AG10803 (cell line): ENCODE results near the gene EBF3.

Experiments used
- DNase-seq: peaks from one replicate; pipeline ENCODE4 v3.0.0; 2010; ENCODE audit warnings: low read depth
- H3K4me3 ChIP-seq: 2 replicates; pipeline ENCODE4 v1.5.1; 2011; ENCODE audit warnings: mild to moderate bottlenecking, low read length, control low read depth
- TF ChIP-seq, protein P1 (sequence below): conservative IDR thresholded peaks from 2 replicates; pipeline ENCODE4 v1.5.1; 2011; ENCODE audit warnings: mild to moderate bottlenecking, low read length, control low read depth, inconsistent platforms

EBF3 gene

DNA sequence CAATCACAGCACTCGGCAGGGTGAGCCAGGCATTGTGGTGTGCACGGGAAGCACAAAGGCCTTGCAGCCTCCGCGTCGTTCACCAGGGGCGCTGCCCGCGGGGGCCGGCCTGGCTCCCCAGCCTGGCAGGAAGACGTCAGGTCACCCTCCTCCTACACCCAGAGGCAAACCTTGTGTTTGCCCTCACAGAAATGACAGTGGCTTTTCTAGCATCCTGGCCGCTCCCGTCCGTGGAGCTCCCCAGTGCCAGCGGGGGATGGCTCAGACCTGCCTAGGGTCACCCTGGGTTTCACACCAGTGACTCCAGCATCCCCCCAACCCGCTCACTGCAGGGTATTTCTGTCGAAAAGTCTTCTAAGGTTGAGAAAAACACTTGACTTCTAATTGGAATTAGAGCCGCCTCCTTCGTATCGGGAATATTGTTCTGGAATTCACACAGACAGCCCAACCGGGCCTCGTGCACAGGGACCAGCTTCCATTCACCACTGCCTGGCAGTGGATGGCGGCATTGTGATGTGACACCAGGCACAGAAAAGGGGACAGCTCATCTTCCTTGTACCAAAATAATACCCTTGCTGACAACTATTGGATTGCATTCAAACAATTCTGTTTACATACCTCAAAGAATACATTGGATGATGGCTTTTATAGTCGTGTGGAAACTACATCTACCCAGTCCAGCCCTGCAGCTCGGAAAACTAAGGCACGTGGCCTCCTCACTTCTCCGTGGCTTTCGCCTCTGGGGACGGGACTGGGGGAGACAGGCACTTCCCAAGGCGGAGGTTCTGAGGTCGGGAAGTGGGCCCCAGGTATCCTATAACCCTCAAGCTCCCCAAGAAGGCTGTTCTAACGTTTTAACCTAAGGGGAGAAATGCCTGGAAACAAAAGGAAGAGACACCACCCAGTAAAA, 109.0 kb downstream of the EBF3 start:
- TF ChIP-seq, protein P1, sequence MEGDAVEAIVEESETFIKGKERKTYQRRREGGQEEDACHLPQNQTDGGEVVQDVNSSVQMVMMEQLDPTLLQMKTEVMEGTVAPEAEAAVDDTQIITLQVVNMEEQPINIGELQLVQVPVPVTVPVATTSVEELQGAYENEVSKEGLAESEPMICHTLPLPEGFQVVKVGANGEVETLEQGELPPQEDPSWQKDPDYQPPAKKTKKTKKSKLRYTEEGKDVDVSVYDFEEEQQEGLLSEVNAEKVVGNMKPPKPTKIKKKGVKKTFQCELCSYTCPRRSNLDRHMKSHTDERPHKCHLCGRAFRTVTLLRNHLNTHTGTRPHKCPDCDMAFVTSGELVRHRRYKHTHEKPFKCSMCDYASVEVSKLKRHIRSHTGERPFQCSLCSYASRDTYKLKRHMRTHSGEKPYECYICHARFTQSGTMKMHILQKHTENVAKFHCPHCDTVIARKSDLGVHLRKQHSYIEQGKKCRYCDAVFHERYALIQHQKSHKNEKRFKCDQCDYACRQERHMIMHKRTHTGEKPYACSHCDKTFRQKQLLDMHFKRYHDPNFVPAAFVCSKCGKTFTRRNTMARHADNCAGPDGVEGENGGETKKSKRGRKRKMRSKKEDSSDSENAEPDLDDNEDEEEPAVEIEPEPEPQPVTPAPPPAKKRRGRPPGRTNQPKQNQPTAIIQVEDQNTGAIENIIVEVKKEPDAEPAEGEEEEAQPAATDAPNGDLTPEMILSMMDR = no peak
- no peak for DNase-seq
- no peak overlapping the region for H3K4me3 ChIP-seq

DNA sequence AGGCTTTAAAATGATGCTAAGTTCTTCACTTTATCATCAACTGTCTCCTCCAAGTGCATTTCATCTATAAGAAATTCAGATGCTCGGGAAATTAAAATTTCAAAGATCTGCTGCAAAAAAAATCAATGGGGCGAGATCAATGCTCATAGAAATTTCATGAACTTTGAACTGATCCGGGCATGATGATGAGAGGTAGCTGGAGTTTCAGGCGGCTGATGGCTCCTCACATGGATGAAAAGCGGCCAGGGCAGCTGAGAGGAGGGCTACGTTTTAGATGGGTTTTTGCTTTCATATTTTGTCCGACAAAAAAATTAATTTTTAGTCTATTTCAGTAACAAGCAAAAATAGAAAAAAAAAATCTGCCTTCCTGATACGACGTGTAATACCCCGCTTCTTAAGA, 109.9 kb downstream of the EBF3 start:
- TF ChIP-seq, protein P1 = no peak
- no peak for DNase-seq
- no peak overlapping the region for H3K4me3 ChIP-seq

DNA sequence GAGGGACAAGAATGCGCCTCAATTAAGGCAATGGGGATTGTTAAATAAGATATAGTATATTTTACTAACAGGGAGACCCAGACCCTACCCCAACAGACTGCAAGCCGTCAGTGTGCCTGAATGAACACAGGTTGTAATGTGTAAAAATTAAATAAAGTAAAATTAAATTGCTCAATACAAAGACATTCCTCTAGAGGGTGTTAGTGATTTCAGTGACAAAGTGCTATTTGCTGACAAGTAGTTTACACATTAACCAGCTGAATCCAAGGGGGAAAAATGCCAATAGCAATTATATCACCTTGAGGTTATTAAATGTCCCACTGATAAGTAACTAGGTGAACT, 110.5 kb downstream of the EBF3 start:
- TF ChIP-seq, protein P1 = peak; percentile 56

DNA sequence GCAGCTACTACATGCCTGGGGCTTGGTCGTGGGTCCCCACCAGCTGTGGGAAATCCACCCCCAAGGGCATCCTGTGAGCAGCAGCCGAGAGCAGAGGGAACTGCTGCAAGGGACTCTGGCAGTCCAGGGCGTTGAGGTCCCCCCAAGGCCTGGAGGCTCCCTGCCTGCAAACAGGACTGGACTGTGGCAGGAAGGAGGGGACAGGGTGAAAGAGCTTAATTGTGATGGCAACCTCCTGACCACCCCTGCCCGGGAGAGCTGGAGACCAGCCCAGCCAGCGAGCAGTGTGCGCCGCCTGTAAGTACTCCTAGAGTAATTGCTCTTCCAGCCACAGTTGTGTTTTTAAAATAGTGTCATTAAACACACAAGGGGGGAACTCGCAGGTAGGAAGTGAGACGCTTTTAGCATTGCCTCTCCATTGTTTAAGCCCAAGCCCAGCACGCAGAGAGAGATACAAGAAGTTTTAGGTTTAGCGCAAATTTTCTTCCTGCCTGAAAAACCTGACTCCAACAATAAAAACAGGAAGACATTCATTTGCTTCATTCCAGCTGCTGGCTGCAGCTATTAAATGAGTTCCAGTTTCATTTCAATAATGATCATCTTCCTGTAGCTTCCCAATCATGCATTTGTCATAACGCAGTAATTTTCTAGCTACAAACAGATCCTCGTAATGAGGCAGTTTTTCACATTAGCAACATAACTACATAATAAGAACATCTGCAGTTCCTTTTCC, 111.1 kb downstream of the EBF3 start:
- TF ChIP-seq, protein P1 = no peak
- DNase-seq = peak; percentile 2
- no peak overlapping the region for H3K4me3 ChIP-seq

More for the DNA sequence above, 110.5 kb downstream of the EBF3 start:
- peak; percentile 23 for DNase-seq
- H3K4me3 ChIP-seq = no peak overlapping the region

DNA sequence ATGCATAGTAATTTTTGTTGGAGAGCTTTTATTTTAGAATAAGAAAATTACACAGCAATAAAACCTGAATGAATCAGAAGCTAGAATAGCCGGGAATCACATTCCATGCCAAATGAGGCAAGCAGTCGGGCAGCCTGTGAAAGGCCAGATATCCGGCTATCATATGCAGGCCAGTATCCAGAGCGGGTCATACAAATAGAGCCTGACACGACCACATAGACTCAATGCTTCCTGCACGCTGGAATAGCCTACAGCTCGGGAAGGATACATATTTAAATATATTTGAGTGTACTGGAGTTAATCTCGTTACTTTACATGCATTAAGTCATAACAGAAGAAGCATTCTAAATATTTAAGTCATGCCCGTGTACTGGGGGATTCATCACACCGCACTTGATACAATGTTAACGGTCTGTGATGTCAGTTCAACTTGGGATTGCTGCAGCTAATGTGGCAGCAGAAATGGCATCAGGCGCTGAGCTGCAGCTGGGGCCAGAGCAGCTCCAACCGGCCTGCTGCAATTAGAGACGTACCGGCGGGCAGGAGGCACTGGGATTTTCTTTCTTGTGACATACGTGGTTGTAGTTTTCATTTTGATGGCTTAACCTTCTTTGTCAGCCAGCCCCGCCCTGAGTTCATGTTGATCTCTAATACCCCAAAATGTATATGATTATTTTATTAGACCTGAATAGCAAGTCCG, 112.0 kb downstream of the EBF3 start:
- no peak overlapping the region for H3K4me3 ChIP-seq
- TF ChIP-seq, protein P1 = no peak
- DNase-seq = no peak

DNA sequence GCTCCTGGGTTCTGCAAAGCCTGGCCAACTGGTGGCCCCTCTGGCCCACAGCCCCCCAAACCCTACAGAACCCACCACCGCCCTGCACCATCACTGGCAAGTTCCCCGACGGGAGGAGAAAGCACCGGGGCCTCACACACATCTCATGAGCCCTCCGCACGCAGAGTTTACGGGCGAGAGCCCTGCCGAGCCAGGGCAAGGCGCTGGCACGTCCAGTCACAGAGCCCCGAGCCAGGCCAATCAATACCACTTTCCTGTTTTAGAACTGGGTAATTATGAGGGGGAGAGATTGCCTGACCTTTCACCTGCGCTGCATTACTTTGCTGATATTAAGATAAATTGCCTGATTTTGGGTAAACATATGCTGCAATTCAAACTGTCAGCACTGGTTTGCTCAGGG, 113.3 kb downstream of the EBF3 start:
- DNase-seq = no peak
- TF ChIP-seq, protein P1 = no peak
- H3K4me3 ChIP-seq = no peak overlapping the region
